Mesendoderm (in vitro differentiated cells): ENCODE measurements around the gene PAGE4.

Source experiments
- DNase-seq: peaks from one replicate; pipeline ENCODE4 v3.0.0; 2013
- H2AK5ac ChIP-seq: 2 replicates; pipeline ENCODE4 v1.6.1; 2013; ENCODE audit warnings: low read length, inconsistent platforms
- H2BK120ac ChIP-seq: 2 replicates; pipeline ENCODE4 v1.6.1; 2013; ENCODE audit warnings: low read depth, mild to moderate bottlenecking, low read length, moderate library complexity, mixed read lengths
- H2BK15ac ChIP-seq: replicated peaks from 2 replicates; pipeline ENCODE4 v1.6.1; 2013; ENCODE audit warnings: low read depth, mild to moderate bottlenecking, moderate library complexity
- H2BK5ac ChIP-seq: 2 replicates; pipeline ENCODE4 v1.6.1; 2013; ENCODE audit warnings: low read length, inconsistent platforms
- H3K18ac ChIP-seq: 2 replicates; pipeline ENCODE4 v1.6.1; 2013; ENCODE audit warnings: mild to moderate bottlenecking, low read length, mixed read lengths
- H3K23ac ChIP-seq: one replicate; pipeline ENCODE4 v1.6.1; 2013; ENCODE audit warnings: low read length
- H3K27ac ChIP-seq: 2 replicates; pipeline ENCODE4 v1.5.1; 2013; ENCODE audit warnings: low read depth, mild to moderate bottlenecking, inconsistent platforms, low read length, moderate library complexity
- H3K27me3 ChIP-seq: 2 replicates; pipeline ENCODE4 v1.6.1; 2013; ENCODE audit warnings: low read length, control low read depth, mild to moderate bottlenecking, inconsistent platforms; ENCODE audit not compliant: insufficient read depth, poor library complexity
- H3K36me3 ChIP-seq: 2 replicates; pipeline ENCODE4 v1.6.1; 2013; ENCODE audit warnings: low read length, inconsistent platforms; ENCODE audit not compliant: control insufficient read depth, insufficient read depth
- H3K4ac ChIP-seq: one replicate; pipeline ENCODE4 v1.6.1; 2013; ENCODE audit warnings: low read depth, mild to moderate bottlenecking, low read length, moderate library complexity
- H3K4me1 ChIP-seq: 2 replicates; pipeline ENCODE4 v1.6.1; 2013; ENCODE audit warnings: low read depth, low read length, inconsistent platforms; ENCODE audit not compliant: control insufficient read depth
- H3K4me2 ChIP-seq: 2 replicates; pipeline ENCODE4 v1.6.1; 2013; ENCODE audit warnings: low read length
- H3K4me3 ChIP-seq: 2 replicates; pipeline ENCODE4 v1.5.1; 2013; ENCODE audit warnings: mild to moderate bottlenecking, low read length
- H3K56ac ChIP-seq: one replicate; pipeline ENCODE4 v1.6.1; 2013; ENCODE audit warnings: low read length
- H3K79me1 ChIP-seq: 2 replicates; pipeline ENCODE4 v1.6.1; 2013; ENCODE audit warnings: low read length, inconsistent platforms
- H3K79me2 ChIP-seq: 2 replicates; pipeline ENCODE4 v1.6.1; 2013; ENCODE audit warnings: mild to moderate bottlenecking, low read length; ENCODE audit not compliant: control insufficient read depth, insufficient read depth
- H3K9ac ChIP-seq: 2 replicates; pipeline ENCODE4 v1.6.1; 2013; ENCODE audit warnings: low read length, inconsistent platforms
- H4K5ac ChIP-seq: one replicate; pipeline ENCODE4 v1.6.1; 2013; ENCODE audit warnings: low read length
- H4K8ac ChIP-seq: one replicate; pipeline ENCODE4 v1.6.1; 2013; ENCODE audit warnings: low read depth, mild to moderate bottlenecking, control low read depth, low read length, moderate library complexity
- WGBS: extraction: QIAGEN DNeasy Blood & Tissue Kit; methylation state at CpG from one replicate; pipeline ENCODE4 v1.1.7; 2013; ENCODE audit warnings: low lambda C conversion rate, missing lambda C conversion rate; ENCODE audit not compliant: insufficient coverage; ENCODE audit errors: extremely low coverage; 5-methylcytosine and 5-hydroxymethylcytosine counted together

The PAGE4 gene

GRCh38 chrX:49877397-49878101, 48.4 kb downstream of the PAGE4 start:
- Histone ChIP-seq H2BK120ac (no peak overlapping the region), H3K27me3 (no peaks in the 10 kb centered on the region), H4K8ac (no peak overlapping the region), H2AK5ac (no peak overlapping the region), H3K36me3 (no peaks in the 10 kb centered on the region), H3K4me3 (no peak overlapping the region), H3K79me2 (no peaks in the 10 kb centered on the region), H3K4me2 (no peak overlapping the region), H3K27ac (no peak overlapping the region), H3K9ac (no peak overlapping the region), H3K23ac (no peak overlapping the region), H2BK15ac (no peak overlapping the region), H4K5ac (no peak overlapping the region), H3K56ac (no peak overlapping the region), H3K18ac (no peak overlapping the region), H2BK5ac (no peak overlapping the region), H3K4me1 (no peaks in the 10 kb centered on the region), H3K4ac (no peak overlapping the region), H3K79me1 (no peaks in the 10 kb centered on the region)
- no peak for DNase-seq
- no CpG with 5 or more reads among the region's 5 CpGs for WGBS

GRCh38 chrX:49878128-49878833, 49.2 kb downstream of the PAGE4 start:
- no peak overlapping the region for H3K23ac ChIP-seq
- H2AK5ac ChIP-seq, result no peak overlapping the region
- peak overlapping the region; percentile 56 for H3K56ac ChIP-seq
- no peaks in the 10 kb centered on the region for H3K27me3 ChIP-seq
- WGBS, result no CpG with 5 or more reads among the region's 28 CpGs
- H4K8ac ChIP-seq, result no peak overlapping the region
- no peak overlapping the region for H3K4ac ChIP-seq
- no peak overlapping the region for H2BK15ac ChIP-seq
- H3K79me2 ChIP-seq, result no peaks in the 10 kb centered on the region
- no peaks in the 10 kb centered on the region for H3K4me1 ChIP-seq
- no peaks in the 10 kb centered on the region for H3K36me3 ChIP-seq
- no peak overlapping the region for H4K5ac ChIP-seq
- peak overlapping the region; percentile 14 for H3K18ac ChIP-seq
- H3K79me1 ChIP-seq, result no peaks in the 10 kb centered on the region
- H3K4me3 ChIP-seq, result no peak overlapping the region
- no peak overlapping the region for H2BK5ac ChIP-seq
- peak; percentile 0 for DNase-seq
- no peak overlapping the region for H3K27ac ChIP-seq
- H3K4me2 ChIP-seq, result peak overlapping the region; percentile 29
- H3K9ac ChIP-seq, result peak overlapping the region; percentile 61
- H2BK120ac ChIP-seq, result no peak overlapping the region

GRCh38 chrX:49878834-49879655, 49.9 kb downstream of the PAGE4 start, which contains the start of gene USP27X:
Gene USP27X (plus strand): TSS chrX:49879484. CDS start chrX:49880308, 824 bp downstream.
- peak within 1 kb of the TSS; percentile 61 for H3K9ac ChIP-seq
- H2BK120ac ChIP-seq, result no peak within 1 kb of the TSS
- DNase-seq, result peak; percentile 87
- peak within 1 kb of the TSS; percentile 59 for H3K27ac ChIP-seq
- no peak within 1 kb of the TSS for H2BK5ac ChIP-seq
- no peaks in the 10 kb centered on the region for H3K4me1 ChIP-seq
- no peak within 1 kb of the TSS for H2BK15ac ChIP-seq
- H4K5ac ChIP-seq, result no peak within 1 kb of the TSS
- H3K4me2 ChIP-seq, result peak within 1 kb of the TSS; percentile 37
- peak within 1 kb of the TSS; percentile 37 for H3K4me3 ChIP-seq
- H3K18ac ChIP-seq, result peak within 1 kb of the TSS; percentile 32
- H3K79me2 ChIP-seq, result no peaks in the 10 kb centered on the region
- no peak within 1 kb of the TSS for H3K4ac ChIP-seq
- no CpG with 5 or more reads among the region's 60 CpGs for WGBS
- H3K23ac ChIP-seq, result no peak within 1 kb of the TSS
- H3K56ac ChIP-seq, result peak within 1 kb of the TSS; percentile 85
- no peaks in the 10 kb centered on the region for H3K27me3 ChIP-seq
- H2AK5ac ChIP-seq, result no peak within 1 kb of the TSS
- H3K36me3 ChIP-seq, result no peaks in the 10 kb centered on the region
- H3K79me1 ChIP-seq, result no peaks in the 10 kb centered on the region
- H4K8ac ChIP-seq, result no peak within 1 kb of the TSS

- no peak overlapping the region for H2BK5ac ChIP-seq
- no peak overlapping the region for H4K5ac ChIP-seq
- no peaks in the 10 kb centered on the region for H3K79me1 ChIP-seq
- H3K4me2 ChIP-seq, result peak overlapping the region; percentile 37
- no peak overlapping the region for H3K23ac ChIP-seq
- H3K18ac ChIP-seq, result peak overlapping the region; percentile 32
- no peak overlapping the region for H2BK120ac ChIP-seq
- peak overlapping the region; percentile 61 for H3K9ac ChIP-seq
- peak; percentile 2 for DNase-seq
- no peak overlapping the region for H4K8ac ChIP-seq
- peak overlapping the region; percentile 36 for H3K27ac ChIP-seq
- peak overlapping the region; percentile 37 for H3K4me3 ChIP-seq
- H3K4ac ChIP-seq, result no peak overlapping the region
- no peaks in the 10 kb centered on the region for H3K36me3 ChIP-seq
- peak overlapping the region; percentile 85 for H3K56ac ChIP-seq
- no CpG with 5 or more reads among the region's 55 CpGs for WGBS
- H2AK5ac ChIP-seq, result no peak overlapping the region
- no peaks in the 10 kb centered on the region for H3K27me3 ChIP-seq
- no peaks in the 10 kb centered on the region for H3K79me2 ChIP-seq
- H2BK15ac ChIP-seq, result no peak overlapping the region
- no peaks in the 10 kb centered on the region for H3K4me1 ChIP-seq
These were observed 50.7 kb downstream of the PAGE4 start for GRCh38 chrX:49879656-49880277.

GRCh38 chrX:49880668-49881067, 51.6 kb downstream of the PAGE4 start:
- no peaks in the 10 kb centered on the region for H3K27me3 ChIP-seq
- H3K36me3 ChIP-seq, result no peaks in the 10 kb centered on the region
- H4K5ac ChIP-seq, result no peak overlapping the region
- no peak overlapping the region for H3K4me3 ChIP-seq
- H4K8ac ChIP-seq, result no peak overlapping the region
- WGBS, result no CpG with 5 or more reads among the region's 12 CpGs
- H3K9ac ChIP-seq, result no peak overlapping the region
- no peak overlapping the region for H3K4me2 ChIP-seq
- H3K4ac ChIP-seq, result no peak overlapping the region
- no peak overlapping the region for H2BK5ac ChIP-seq
- no peaks in the 10 kb centered on the region for H3K79me2 ChIP-seq
- no peaks in the 10 kb centered on the region for H3K4me1 ChIP-seq
- H3K23ac ChIP-seq, result no peak overlapping the region
- H2AK5ac ChIP-seq, result no peak overlapping the region
- H2BK15ac ChIP-seq, result no peak overlapping the region
- peak; percentile 1 for DNase-seq
- H3K56ac ChIP-seq, result no peak overlapping the region
- H3K27ac ChIP-seq, result no peak overlapping the region
- no peaks in the 10 kb centered on the region for H3K79me1 ChIP-seq
- H2BK120ac ChIP-seq, result no peak overlapping the region
- no peak overlapping the region for H3K18ac ChIP-seq
